ENCODE measurements around the gene EPS8L2. TPM values are rescaled to one million over a fixed set of nuclear protein-coding genes. Genes with fewer than 3 reads are reported as not detected.
A peak's percentile ranks its signal among the peaks of the same experiment; 100 is the strongest.

Gene EPS8L2
- total RNA-seq, 1 donor, result 47.9 TPM

- TF ChIP-seq, protein P1, sequence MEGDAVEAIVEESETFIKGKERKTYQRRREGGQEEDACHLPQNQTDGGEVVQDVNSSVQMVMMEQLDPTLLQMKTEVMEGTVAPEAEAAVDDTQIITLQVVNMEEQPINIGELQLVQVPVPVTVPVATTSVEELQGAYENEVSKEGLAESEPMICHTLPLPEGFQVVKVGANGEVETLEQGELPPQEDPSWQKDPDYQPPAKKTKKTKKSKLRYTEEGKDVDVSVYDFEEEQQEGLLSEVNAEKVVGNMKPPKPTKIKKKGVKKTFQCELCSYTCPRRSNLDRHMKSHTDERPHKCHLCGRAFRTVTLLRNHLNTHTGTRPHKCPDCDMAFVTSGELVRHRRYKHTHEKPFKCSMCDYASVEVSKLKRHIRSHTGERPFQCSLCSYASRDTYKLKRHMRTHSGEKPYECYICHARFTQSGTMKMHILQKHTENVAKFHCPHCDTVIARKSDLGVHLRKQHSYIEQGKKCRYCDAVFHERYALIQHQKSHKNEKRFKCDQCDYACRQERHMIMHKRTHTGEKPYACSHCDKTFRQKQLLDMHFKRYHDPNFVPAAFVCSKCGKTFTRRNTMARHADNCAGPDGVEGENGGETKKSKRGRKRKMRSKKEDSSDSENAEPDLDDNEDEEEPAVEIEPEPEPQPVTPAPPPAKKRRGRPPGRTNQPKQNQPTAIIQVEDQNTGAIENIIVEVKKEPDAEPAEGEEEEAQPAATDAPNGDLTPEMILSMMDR (IDR thresholded peaks at IDR 0.05; ENCODE audit: insufficient read depth, low read length), result no peak
- no peak overlapping the region for H3K4me3 ChIP-seq (ENCODE audit: low read depth, low read length)
- DNase-seq (ENCODE audit: low read depth), result no peak
These were observed 19.7 kb downstream of the EPS8L2 start for GRCh38 chr11:725624-726202.

DNA sequence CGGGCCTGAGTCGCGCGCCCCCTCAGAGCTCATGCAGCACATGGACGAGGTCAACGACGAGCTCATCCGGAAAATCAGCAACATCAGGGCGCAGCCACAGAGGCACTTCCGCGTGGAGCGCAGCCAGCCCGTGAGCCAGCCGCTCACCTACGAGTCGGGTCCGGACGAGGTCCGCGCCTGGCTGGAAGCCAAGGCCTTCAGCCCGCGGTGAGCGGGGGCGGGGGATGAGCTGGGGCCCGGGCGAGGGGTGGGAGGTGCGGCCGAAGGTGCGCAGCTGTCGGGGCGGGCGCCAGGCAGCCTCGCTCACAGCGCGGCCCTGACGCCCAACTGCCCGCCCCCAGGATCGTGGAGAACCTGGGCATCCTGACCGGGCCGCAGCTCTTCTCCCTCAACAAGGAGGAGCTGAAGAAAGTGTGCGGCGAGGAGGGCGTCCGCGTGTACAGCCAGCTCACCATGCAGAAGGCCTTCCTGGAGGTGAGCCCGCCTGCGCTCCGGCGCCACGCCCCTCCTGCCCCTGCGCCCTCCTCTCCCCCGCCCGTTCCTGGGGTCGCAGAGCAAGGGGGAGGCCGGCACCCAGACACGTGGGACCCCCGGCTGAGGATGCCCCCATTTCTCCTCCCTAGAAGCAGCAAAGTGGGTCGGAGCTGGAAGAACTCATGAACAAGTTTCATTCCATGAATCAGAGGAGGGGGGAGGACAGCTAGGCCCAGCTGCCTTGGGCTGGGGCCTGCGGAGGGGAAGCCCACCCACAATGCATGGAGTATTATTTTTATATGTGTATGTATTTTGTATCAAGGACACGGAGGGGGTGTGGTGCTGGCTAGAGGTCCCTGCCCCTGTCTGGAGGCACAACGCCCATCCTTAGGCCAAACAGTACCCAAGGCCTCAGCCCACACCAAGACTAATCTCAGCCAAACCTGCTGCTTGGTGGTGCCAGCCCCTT, 20.5 kb downstream of the EPS8L2 start:
- TF ChIP-seq, protein P1 (IDR thresholded peaks at IDR 0.05; ENCODE audit: insufficient read depth, low read length), result no peak
- peak; percentile 49 for DNase-seq (ENCODE audit: low read depth)
- no peak overlapping the region for H3K4me3 ChIP-seq (ENCODE audit: low read depth, low read length)

DNA sequence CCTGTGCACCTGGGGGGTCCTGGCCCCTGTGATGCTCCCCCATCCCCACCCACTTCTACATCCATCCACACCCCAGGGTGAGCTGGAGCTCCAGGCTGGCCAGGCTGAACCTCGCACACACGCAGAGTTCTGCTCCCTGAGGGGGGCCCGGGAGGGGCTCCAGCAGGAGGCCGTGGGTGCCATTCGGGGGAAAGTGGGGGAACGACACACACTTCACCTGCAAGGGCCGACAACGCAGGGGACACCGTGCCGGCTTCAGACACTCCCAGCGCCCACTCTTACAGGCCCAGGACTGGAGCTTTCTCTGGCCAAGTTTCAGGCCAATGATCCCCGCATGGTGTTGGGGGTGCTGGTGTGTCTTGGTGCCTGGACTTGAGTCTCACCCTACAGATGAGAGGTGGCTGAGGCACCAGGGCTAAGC, 21.3 kb downstream of the EPS8L2 start:
- no peak overlapping the region for H3K4me3 ChIP-seq (ENCODE audit: low read depth, low read length)
- TF ChIP-seq, protein P1 (IDR thresholded peaks at IDR 0.05; ENCODE audit: insufficient read depth, low read length), result no peak
- DNase-seq (ENCODE audit: low read depth), result no peak

- H3K4me3 ChIP-seq (ENCODE audit: low read depth, low read length), result no peak overlapping the region
- DNase-seq (ENCODE audit: low read depth), result peak; percentile 94
These were observed 22.1 kb downstream of the EPS8L2 start for GRCh38 chr11:727859-728748.

GRCh38 chr11:728901-729491, 23.0 kb downstream of the EPS8L2 start:
- no peak overlapping the region for H3K4me3 ChIP-seq (ENCODE audit: low read depth, low read length)
- no peak for DNase-seq (ENCODE audit: low read depth)
- TF ChIP-seq, protein P1 (IDR thresholded peaks at IDR 0.05; ENCODE audit: insufficient read depth, low read length), result no peak

More at GRCh38 chr11:727859-728748, 22.1 kb downstream of the EPS8L2 start:
- TF ChIP-seq, protein P1 (IDR thresholded peaks at IDR 0.05; ENCODE audit: insufficient read depth, low read length), result peak; percentile 99

GRCh38 chr11:729492-730074, 23.6 kb downstream of the EPS8L2 start:
- TF ChIP-seq, protein P1 (IDR thresholded peaks at IDR 0.05; ENCODE audit: insufficient read depth, low read length), result no peak
- no peak overlapping the region for H3K4me3 ChIP-seq (ENCODE audit: low read depth, low read length)
- no peak for DNase-seq (ENCODE audit: low read depth)

Measured in fibroblast of the aortic adventitia (primary cell).